GM12875 (cell line): ENCODE data around the gene TRIP6.
A peak's percentile ranks its signal among the peaks of the same experiment; 100 is the strongest.

Experiments used
- H3K4me3 ChIP-seq: one replicate; pipeline ENCODE4 v1.5.1; 2011; ENCODE audit warnings: low read depth, low read length, control low read depth
- CTCF ChIP-seq: IDR thresholded peaks from 2 replicates; pipeline ENCODE4 v1.5.1; 2011; ENCODE audit warnings: low read depth, mild to moderate bottlenecking, control low read depth, inconsistent platforms, low read length, moderate library complexity, borderline replicate concordance; ENCODE audit not compliant: insufficient read depth

The TRIP6 gene

GRCh38 chr7:100865372-100865911 is 1.7 kb upstream of the TRIP6 start:
- H3K4me3 ChIP-seq, result no peak overlapping the region
- no peak for TF ChIP-seq CTCF

GRCh38 chr7:100865938-100866728 is 1.1 kb upstream of the TRIP6 start:
- peak overlapping the region; percentile 93 for H3K4me3 ChIP-seq

GRCh38 chr7:100866729-100867039 is 503 bp upstream of the TRIP6 start:
- TF ChIP-seq CTCF, result no peak
- peak overlapping the region; percentile 93 for H3K4me3 ChIP-seq

More at GRCh38 chr7:100865938-100866728, 1.1 kb upstream of the TRIP6 start:
- no peak for TF ChIP-seq CTCF

GRCh38 chr7:100867776-100868485 is 744 bp downstream of the TRIP6 start:
- no peak for TF ChIP-seq CTCF
- H3K4me3 ChIP-seq, result peak overlapping the region; percentile 93

GRCh38 chr7:100873599-100874299 is 6.6 kb downstream of the TRIP6 start:
- H3K4me3 ChIP-seq, result peak overlapping the region; percentile 94

GRCh38 chr7:100874300-100874576 is 7.1 kb downstream of the TRIP6 start:
- TF ChIP-seq CTCF, result no peak
- H3K4me3 ChIP-seq, result peak overlapping the region; percentile 94

More at GRCh38 chr7:100873599-100874299, 6.6 kb downstream of the TRIP6 start:
- no peak for TF ChIP-seq CTCF
